Glomerular endothelial cell (primary cell): ENCODE results near the gene BCAT1. TPM values are rescaled to one million over a fixed set of nuclear protein-coding genes. Genes with fewer than 3 reads are reported as not detected.

Source experiments
- DNase-seq: peaks from one replicate; pipeline ENCODE4 v3.0.0-alpha.2; 2011; ENCODE audit warnings: low read depth, low spot score; ENCODE audit errors: extremely low read depth
- total RNA-seq: library from RNA; depleted of rRNA; stranded (reverse); fragments of >200 nt; gene quantifications from 2 replicates; pipeline ENCODE4 v1.2.3, GENCODE V29; 2015

BCAT1 gene, protein sequence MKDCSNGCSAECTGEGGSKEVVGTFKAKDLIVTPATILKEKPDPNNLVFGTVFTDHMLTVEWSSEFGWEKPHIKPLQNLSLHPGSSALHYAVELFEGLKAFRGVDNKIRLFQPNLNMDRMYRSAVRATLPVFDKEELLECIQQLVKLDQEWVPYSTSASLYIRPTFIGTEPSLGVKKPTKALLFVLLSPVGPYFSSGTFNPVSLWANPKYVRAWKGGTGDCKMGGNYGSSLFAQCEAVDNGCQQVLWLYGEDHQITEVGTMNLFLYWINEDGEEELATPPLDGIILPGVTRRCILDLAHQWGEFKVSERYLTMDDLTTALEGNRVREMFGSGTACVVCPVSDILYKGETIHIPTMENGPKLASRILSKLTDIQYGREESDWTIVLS
- total RNA-seq, result 117 and 130 TPM in 2 replicates

DNA sequence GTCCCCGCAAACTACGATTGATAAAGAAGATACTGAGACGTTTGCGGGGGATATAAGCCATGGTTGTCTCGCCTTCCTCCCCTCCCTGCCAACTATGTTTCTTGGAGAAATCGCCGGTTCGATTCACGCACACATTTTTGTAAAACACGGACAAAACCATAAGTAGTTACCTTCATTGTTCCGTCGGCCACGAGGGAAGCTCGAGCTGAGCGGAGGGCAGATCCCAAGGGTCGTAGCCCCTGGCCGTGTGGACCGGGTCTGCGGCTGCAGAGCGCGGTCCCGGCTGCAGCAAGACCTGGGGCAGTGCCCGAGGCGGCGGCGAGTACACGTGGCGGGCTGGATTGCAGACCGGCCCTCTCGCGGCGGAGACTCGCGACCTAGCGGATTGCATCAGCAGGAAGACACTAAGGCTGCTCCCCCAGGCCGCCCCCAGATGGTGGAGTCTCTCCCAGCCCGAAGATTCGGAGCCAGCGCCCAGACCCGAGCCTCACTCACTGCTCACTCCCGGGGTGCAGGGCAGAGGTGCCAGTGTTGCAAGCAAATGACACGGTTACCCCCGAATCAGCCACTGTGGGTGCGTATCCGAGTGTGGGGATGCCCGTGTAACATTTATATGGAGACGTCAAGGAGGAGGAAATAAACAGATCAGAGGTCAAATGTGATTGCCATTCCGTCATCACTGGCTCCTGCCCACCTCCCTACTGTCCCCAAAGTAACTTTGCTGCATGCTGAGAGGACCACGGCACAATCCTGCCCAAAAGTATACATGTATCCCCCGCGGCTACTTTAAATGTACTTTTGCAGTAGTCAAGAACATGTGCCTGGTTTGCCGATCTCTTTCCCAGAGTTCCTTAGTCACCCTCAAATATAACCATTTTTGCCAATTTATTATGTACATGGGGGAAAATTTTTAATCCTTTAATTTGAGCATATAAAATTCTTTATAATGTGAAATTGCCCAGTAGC lies at the start of gene BCAT1:
BCAT1 (minus strand) TSS at position 345 of the 966 bp plus-strand sequence; CDS start at position 176, 169 bp downstream.
- peak; percentile 22 for DNase-seq

GRCh38 chr12:24997970-24998582 lies 49.2 kb upstream of the BCAT1 start:
- DNase-seq, result no peak

GRCh38 chr12:24997496-24997895 lies 48.6 kb upstream of the BCAT1 start:
- no peak for DNase-seq

DNA sequence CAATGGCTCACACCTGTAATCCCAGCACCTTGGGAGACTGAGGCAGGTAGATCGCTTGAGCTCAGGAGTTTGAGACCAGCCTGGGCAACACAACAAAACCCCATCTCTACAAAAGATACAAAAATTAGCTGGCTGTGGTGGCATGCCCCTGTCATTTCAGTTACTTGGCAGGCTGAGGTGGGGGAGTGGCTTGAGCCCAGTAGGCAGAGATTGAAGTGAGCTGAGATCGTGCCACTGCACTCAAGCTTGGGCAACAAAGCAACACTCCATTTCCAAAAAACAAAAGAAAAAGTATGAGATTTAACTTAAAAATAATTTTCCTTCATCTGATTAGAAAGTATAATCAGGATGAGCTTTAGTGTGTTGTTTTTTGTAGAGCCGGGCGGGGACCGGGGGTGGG lies 47.9 kb upstream of the BCAT1 start:
- no peak for DNase-seq

DNA sequence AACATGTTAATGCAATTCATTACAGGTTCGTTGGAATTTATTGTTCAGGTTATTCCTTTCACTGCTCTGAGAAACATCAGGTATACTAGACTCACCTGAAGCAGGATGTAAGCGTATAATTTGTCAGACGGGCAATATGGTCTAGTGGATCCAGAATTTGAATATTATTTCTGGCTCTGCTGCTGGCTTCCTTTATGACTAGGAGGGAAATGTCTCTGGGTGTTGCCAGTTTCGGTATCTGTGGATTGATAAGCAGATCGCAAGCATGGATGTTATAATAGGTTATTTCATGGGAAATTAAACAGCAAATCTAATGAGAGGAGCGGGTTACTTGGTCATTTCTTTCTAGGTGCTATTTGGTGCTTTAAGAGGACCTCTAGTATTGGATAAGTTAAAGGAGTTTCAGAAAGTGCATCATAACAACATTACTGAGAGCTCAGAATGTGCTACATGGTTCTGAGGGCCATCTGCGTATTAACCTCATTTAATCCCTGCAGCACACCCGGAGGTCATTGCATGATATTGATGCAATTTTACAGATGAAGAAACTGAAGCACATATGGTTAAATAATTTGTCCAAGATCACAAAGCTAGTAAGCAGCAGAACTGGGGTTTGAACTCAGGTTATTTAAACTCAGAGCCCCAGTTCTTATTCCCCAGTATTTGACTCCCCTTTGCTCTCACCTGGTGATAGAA lies 47.3 kb upstream of the BCAT1 start:
- no peak for DNase-seq

- no peak for DNase-seq
Measured at GRCh38 chr12:24993793-24994192, 44.9 kb upstream of the BCAT1 start.

- peak; percentile 45 for DNase-seq
Measured at GRCh38 chr12:24991209-24992049, 42.5 kb upstream of the BCAT1 start.

- no peak for DNase-seq
Measured at GRCh38 chr12:24989216-24989615, 40.3 kb upstream of the BCAT1 start.

DNA sequence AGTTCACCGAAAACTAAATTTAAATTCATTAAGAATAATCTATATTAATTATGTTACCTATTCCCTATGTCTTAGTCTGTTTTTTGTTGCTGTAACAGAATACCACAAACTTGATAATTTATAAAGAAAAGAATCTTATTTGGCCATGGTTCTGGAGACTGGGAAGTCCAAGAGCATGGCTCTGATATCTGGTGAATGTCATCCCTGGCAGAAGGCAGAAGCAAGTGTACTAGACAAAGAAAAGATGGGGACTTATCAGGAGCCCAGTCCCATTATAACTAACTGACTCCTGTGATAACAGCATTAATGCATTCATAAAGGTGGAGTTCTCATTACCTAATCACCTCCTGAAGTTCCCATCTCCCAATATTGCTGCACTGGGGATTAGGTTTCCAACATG lies 33.3 kb upstream of the BCAT1 start:
- no peak for DNase-seq

GRCh38 chr12:24979976-24980730 lies 31.3 kb upstream of the BCAT1 start:
- DNase-seq, result no peak

- DNase-seq, result no peak
Measured at GRCh38 chr12:24979329-24979728, 30.4 kb upstream of the BCAT1 start.

- DNase-seq, result no peak
Measured at GRCh38 chr12:24977711-24978110, 28.8 kb upstream of the BCAT1 start.

- no peak for DNase-seq
Measured at GRCh38 chr12:24977060-24977459, 28.2 kb upstream of the BCAT1 start.

- DNase-seq, result no peak
Measured at GRCh38 chr12:24975425-24975824, 26.5 kb upstream of the BCAT1 start.

GRCh38 chr12:24974216-24974615 lies 25.3 kb upstream of the BCAT1 start:
- no peak for DNase-seq

DNA sequence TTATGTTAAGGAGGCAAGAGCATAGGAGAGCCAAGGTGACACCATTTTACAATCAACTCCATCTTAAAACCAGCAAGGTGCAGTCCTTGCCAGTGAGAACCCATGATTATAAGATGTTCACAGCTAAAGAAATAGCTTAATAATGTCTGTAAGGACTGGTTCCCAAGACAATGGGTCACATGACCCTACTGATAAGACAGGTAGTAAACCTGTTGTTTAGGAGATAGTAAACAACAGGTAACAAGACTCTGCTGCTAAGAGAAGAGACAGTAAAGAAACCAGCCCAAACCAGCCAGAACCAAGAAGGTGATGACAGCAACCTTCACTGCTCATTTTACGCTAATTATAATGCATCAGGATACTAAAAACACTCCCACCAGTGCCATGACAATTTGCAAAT lies 23.2 kb upstream of the BCAT1 start:
- no peak for DNase-seq

DNA sequence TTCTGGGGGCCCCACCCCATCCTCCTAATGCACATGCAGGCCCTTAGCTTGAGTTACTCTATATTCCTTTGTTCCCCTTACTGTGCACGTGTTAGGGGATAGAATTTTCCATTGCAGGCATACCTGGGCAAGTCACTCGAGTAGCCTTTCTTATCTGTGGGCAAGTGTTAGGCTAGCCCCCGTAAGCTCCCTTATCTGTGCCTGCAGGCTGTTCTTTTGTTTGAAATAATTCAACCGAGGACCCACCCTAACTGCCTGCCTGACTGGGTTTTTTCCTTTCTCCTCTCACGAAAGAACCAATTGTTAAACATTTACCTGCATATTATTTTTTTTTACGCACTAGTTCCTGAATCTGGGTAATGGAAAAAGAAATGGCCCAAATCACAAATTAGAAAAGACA lies 21.3 kb upstream of the BCAT1 start:
- no peak for DNase-seq

GRCh38 chr12:24966951-24967564 lies 18.2 kb upstream of the BCAT1 start:
- no peak for DNase-seq

DNA sequence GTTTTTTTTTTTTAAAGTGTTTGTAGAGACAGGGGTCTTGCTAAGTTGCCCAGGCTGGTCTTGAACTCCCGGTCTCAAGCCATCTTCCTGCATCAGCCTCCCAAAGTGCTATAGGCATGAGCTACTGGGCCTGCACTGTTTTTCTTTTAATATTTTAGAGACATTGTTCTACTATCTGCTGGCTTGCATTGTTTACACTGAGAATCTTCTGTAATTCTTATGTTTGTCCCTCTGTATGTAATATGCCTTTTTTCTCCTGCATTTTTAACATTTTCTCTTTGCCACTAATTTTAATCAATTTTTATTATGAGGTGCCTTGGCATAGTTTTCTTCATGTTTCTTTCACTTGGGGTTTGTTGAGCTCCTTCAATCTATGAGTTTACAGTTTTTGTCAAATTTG lies 15.4 kb upstream of the BCAT1 start:
- no peak for DNase-seq
